Stimulated activated CD8-positive, alpha-beta memory T cell treated with anti-CD3 and anti-CD28 coated beads, Interleukin-12 subunit alpha, Interleukin-12 subunit beta, amount 100 ng/mL, for 24 hours (primary cell): Measurements from ENCODE around the gene HSPA12B.

Experiments used
- DNase-seq: peaks from one replicate; pipeline ENCODE4 v3.0.0-alpha.2; 2020; ENCODE audit errors: extremely low read depth

Gene HSPA12B, protein sequence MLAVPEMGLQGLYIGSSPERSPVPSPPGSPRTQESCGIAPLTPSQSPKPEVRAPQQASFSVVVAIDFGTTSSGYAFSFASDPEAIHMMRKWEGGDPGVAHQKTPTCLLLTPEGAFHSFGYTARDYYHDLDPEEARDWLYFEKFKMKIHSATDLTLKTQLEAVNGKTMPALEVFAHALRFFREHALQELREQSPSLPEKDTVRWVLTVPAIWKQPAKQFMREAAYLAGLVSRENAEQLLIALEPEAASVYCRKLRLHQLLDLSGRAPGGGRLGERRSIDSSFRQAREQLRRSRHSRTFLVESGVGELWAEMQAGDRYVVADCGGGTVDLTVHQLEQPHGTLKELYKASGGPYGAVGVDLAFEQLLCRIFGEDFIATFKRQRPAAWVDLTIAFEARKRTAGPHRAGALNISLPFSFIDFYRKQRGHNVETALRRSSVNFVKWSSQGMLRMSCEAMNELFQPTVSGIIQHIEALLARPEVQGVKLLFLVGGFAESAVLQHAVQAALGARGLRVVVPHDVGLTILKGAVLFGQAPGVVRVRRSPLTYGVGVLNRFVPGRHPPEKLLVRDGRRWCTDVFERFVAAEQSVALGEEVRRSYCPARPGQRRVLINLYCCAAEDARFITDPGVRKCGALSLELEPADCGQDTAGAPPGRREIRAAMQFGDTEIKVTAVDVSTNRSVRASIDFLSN

GRCh38 chr20:3732327-3733118 lies at the start of gene HSPA12B:
Gene HSPA12B, plus strand, starts transcription at chr20:3732685. Its CDS starts 5,990 bp downstream, at chr20:3738675.
- no peak for DNase-seq

GRCh38 chr20:3685341-3685740 lies 47.1 kb upstream of the HSPA12B start:
- no peak for DNase-seq

DNA sequence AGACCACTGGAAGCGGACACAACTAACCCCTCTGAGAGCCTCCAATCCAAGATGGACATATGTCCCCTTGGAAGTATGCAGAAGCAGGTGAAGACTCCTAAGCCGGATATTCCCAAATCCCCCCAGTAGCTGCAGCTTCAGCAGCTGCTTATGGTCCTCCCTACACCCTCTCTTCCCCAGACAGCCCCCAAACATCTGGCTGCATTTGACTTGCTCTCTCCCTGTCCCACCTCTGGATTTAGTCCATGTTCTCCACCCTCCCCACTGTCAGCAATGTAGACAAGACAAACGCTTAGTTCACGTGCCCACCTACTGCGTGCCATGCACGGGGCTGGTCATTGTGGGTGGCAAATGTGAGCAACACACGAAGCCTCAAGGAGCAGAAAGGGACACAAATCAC lies 46.1 kb upstream of the HSPA12B start:
- DNase-seq = no peak

- no peak for DNase-seq
Observed at GRCh38 chr20:3686867-3687321, 45.6 kb upstream of the HSPA12B start.

DNA sequence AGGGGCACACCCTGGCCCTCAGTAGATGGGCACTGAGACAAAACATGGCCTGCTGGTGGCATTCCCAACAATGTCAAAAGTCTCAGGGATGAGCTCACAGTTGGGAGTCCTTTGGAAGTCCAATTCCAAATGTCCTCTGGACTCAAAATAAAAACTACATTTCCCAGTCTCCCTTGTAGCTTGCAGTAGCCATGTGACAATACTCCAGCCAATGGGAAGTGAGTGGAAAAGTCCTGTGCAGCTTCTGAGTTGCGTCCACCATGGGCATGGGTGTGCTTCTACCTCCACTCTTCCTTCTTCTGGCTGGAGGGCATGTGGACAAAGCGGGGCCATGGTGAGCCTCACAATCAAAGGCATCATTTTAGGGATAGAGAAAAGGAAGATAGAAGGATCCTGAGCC lies 44.8 kb upstream of the HSPA12B start:
- DNase-seq = no peak

DNA sequence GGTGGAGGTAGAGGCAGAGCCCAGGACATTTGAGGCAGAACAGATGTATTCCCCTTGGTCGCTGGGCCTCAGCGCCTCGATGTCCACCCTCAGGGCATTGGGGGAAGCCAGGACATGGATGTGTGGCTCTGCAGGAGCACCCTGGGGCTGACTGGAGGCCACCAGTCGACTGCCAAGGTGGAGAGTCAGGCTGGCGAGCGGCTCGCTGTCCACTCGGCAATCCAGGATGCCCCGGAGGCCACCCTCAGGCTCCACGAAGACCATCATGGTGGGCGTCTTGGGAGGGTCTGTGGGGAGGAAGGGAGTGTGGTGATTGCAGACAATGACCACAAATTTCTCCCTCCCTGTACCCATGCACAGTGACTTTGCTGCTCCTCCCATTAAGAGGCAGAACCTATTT lies 42.5 kb upstream of the HSPA12B start:
- DNase-seq = no peak

- no peak for DNase-seq
Observed at GRCh38 chr20:3690413-3690812, 42.1 kb upstream of the HSPA12B start.

DNA sequence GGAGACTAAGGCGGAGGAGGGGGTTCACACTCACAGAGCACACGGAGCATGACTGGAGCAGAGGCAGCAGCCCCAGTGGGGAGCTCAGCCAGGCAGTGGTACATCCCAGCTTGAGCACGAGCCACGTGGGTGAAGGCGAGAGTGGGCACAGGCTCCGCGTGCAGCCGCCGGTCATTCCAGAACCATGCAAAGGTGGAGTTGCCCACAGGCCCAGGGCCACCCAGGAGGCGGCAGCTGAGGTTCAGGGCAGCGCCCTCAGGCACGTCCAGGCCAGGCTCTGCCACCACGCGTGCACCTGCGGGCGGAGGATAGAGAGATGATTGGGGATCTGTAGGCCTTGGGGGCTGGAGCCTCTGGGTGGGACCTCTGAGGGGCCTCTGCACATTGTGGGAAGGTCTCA lies 41.2 kb upstream of the HSPA12B start:
- DNase-seq = no peak

DNA sequence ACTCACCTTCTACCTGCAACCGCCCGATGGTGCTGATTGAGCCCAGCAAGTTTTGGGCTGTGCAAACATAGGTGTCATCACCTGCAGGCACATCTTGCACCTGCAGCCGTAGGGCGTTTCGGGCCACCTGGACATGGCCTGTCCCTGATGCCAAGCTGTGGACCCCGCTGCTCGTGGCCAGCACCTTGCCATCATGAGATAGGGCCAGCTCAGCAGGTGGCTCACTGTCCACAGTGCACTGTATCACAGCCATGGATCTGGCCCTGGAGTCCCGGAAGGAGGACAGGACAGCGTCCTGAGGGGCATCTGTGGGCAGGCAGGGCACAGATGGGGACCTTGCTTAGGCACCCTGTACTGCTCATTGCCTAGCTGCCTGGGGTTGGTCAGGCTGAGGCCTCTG lies 40.6 kb upstream of the HSPA12B start:
- DNase-seq = no peak

GRCh38 chr20:3692706-3693294 lies 39.7 kb upstream of the HSPA12B start:
- no peak for DNase-seq

DNA sequence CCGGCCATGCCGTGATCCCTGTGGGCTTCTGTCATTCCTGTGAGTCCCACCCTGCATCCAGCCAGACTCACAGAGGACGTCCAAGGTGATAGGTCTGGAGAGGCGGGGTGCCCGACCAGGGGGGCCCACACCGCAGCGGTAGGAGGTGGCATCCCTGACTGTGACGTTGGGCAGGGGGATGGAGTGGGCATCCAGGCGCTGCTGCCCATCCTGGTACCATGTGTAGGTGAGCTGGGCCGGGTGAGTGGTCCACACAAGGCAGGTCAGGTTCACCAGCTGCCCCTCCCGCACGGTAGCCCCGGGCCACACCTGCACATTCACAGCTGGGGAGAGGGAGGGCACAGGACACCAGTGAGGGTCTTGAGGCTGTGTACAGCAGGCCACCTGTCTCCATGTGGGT lies 39.1 kb upstream of the HSPA12B start:
- no peak for DNase-seq

DNA sequence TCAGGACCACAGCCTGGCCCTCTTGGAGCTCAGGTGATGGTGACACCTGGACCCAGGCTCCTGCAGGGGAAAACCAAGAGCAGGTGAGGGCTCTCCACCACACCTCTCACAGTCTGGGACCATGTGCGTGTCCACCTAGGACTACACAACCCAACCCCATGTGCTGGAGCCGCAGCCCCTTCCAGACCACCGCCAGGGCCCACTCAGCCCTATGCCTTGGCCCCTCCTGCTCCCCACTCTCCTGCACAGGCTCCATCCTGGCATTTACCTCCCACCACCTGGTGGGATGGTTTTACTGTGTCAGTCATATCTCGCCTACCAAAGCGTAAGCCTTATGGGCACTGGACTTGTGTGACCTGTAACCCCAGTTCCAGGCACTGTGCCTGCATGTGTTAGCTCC lies 37.6 kb upstream of the HSPA12B start:
- no peak for DNase-seq

- no peak for DNase-seq
Observed at GRCh38 chr20:3696200-3696599, 36.3 kb upstream of the HSPA12B start.

- no peak for DNase-seq
Observed at GRCh38 chr20:3696745-3697587, 35.5 kb upstream of the HSPA12B start.

DNA sequence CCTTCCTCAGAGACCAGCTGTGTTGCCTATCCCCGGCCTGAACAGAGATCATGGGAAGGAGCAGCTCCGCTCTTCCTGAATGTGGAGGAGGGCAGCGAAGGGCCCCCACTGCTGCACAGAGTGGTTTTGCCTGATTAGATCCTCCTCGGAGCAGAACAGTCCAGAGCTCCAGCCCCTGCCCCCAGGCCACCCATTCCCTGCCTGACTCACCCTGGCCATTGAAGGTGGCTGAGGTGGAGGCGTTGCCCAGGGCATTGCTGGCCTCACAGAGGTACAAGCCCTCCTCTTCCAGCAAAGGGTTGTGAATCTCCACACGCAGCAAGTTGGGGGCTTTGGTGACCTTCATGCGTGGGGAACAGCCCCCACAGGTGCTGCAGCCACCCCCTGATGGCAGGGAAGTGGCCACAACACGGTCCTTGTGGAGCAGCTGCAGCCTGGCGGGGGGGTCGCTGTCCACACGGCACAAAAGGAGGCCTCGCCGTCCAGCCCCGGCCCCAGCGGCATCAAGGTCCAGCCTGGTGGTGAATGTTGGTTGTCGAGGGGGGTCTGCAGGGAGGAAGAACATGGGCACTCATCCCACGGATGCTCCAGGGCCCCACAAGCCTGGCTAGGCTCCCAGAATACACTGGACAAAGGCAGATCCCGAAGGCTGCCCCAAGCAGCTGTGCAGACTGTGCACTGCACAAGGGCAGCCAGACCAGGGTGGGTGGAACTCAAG lies 34.7 kb upstream of the HSPA12B start:
- no peak for DNase-seq

GRCh38 chr20:3698591-3699001 lies 33.9 kb upstream of the HSPA12B start:
- DNase-seq = no peak

DNA sequence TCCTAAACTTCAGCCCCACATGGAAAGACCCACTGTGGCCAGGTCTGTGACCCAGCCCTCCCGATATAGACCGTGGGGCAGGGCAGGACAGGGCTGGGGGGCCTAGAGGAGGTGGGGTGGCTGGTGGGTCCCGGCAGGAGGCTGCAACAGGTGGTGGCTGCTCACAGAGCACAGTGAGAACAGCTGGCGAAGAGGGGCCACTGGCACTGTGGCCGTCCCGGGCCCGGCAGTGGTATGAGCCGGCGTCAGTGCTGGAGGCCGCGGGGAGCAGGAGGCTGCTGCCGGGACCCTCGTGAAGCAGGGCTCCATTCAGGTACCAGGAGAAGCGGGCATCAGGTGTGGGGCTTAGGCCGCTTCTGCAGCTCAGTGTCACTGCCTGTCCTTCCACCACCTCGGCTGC lies 33.4 kb upstream of the HSPA12B start:
- DNase-seq = no peak

DNA sequence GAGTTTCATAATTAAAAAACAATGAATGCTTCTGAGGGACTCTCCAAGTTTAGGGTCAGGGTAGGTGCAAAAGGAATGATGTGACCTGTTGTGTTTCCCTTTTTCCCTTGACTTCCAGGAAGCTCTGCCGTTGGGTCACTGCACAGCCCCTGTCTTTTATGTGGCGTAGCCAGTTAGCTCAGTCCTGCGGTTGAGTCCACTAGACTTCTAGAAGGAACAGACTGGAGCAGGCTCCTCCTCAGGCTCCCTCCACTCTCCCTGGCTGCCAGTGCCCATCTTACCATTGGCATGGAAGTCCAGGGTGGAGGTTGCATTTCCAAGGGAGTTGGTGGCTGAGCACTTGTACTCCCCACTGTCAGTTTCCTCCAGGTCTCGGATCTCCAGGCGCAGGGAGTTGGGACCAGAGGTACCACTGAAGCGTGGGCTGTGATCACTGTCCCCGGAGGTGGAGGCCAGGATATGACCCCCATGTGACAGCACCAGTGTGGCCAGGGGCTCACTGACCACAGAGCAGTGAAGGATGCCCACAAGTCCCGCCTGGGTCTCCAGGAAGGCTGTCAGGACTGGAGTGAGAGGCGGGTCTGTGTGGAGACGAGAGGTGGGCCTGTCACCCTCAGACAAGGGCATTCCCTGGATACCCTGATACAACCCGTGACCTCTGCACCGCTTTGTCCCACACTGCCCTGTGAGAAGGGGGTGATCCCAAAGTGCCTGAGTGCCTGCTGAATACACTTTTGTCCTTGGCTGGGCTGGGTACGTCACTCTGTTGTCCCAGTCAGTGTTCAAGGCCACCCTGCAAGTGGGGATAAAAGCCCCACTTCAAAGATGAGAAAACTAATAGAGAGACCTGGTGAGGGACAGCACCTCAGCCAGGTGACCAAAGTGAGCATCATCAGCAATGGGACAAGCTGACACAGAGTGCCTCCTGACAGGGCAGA lies 31.2 kb upstream of the HSPA12B start:
- no peak for DNase-seq
